ENCODE measurements around the gene EVA1B. TPM values are rescaled to one million over a fixed set of nuclear protein-coding genes. Genes with fewer than 3 reads are reported as not detected.

EVA1B gene
- total RNA-seq, 2 experiments from 2014 or later, result 5.8 to 6.5 TPM

- ATAC-seq (no peak), DNase-seq (no peak)
- H3K9me3 Mint-ChIP-seq, result no peaks in the 10 kb centered on the region
- POLR2A ChIA-PET, result interaction anchor here (1.1 to 2.8 kb wide), 4 partner anchors 10 to 211 kb away, joined by 3 to 8 read pairs (median 5); partner anchors contain the start of genes LSM10 and MAP7D1
- no peak overlapping the region for H3K4me3 Mint-ChIP-seq
- no peaks in the 10 kb centered on the region for H3K27me3 Mint-ChIP-seq
- peak overlapping the region; percentile 88 for H3K27ac Mint-ChIP-seq
- TF ChIP-seq CTCF (IDR thresholded peaks at IDR 0.05), result no peak
- intact Hi-C loops (cut with micrococcal nuclease), result no loop called here
- H3K4me1 Mint-ChIP-seq (ENCODE audit: low read depth), result peaks cover 48% of the 10 kb centered on the region
- CTCF ChIA-PET, result interaction anchor here (0.7 to 6.4 kb wide), 16 partner anchors 10 to 218 kb away, joined by 3 to 102 read pairs (median 4); partner anchors contain the start of genes EVA1B, LSM10, THRAP3 and TRAPPC3
- peaks cover 10% of the 10 kb centered on the region for H3K36me3 Mint-ChIP-seq (ENCODE audit: low read depth)
Measured at GRCh38 chr1:36367066-36367465, 43.6 kb upstream of the EVA1B start.

- peak; percentile 83 for DNase-seq
- ATAC-seq, result peak; percentile 93
- Mint-ChIP-seq H3K27me3 (no peaks in the 10 kb centered on the region), H3K36me3 (ENCODE audit: low read depth) (peaks cover 10% of the 10 kb centered on the region), H3K4me3 (no peak overlapping the region), H3K4me1 (ENCODE audit: low read depth) (peaks cover 48% of the 10 kb centered on the region), H3K27ac (peak overlapping the region; percentile 88), H3K9me3 (no peaks in the 10 kb centered on the region)
- ChIA-PET POLR2A (no interaction called here), CTCF (interaction anchor here (0.8 to 6.4 kb wide), 13 partner anchors 11 to 231 kb away, joined by 3 to 102 read pairs (median 5); partner anchors contain the start of genes EVA1B, LSM10, THRAP3 and TRAPPC3)
- TF ChIP-seq CTCF (IDR thresholded peaks at IDR 0.05), result no peak
- intact Hi-C loops (cut with micrococcal nuclease), result no loop called here
Measured at GRCh38 chr1:36366091-36366661, 42.7 kb upstream of the EVA1B start.

- Mint-ChIP-seq H3K9me3 (no peaks in the 10 kb centered on the region), H3K4me1 (ENCODE audit: low read depth) (peaks cover 47% of the 10 kb centered on the region)
- intact Hi-C loops (cut with micrococcal nuclease), result no loop called here
Measured at GRCh38 chr1:36365381-36365780, 41.9 kb upstream of the EVA1B start.

GRCh38 chr1:36359911-36360550, 36.6 kb upstream of the EVA1B start:
- peak; percentile 53 for ATAC-seq
- intact Hi-C loops (cut with micrococcal nuclease), result no loop called here
- H3K9me3 Mint-ChIP-seq, result no peaks in the 10 kb centered on the region
- DNase-seq, result no peak
- H3K36me3 Mint-ChIP-seq (ENCODE audit: low read depth), result peaks cover 12% of the 10 kb centered on the region
- POLR2A ChIA-PET, result interaction anchor here (1.2 kb wide), 1 partner anchor 37 kb away, joined by 4 read pairs; no protein-coding TSS in a partner anchor
- H3K27ac Mint-ChIP-seq, result peak overlapping the region; percentile 63
- no peaks in the 10 kb centered on the region for H3K27me3 Mint-ChIP-seq
- peaks cover 7% of the 10 kb centered on the region for H3K4me1 Mint-ChIP-seq (ENCODE audit: low read depth)
- H3K4me3 Mint-ChIP-seq, result no peak overlapping the region
- CTCF ChIA-PET, result interaction anchor here (1.0 to 13.0 kb wide), 4 partner anchors 8 to 52 kb away, joined by 4 to 102 read pairs (median 4); no protein-coding TSS in a partner anchor
- no peak for TF ChIP-seq CTCF (IDR thresholded peaks at IDR 0.05)

More at GRCh38 chr1:36365381-36365780, 41.9 kb upstream of the EVA1B start:
- peaks cover 10% of the 10 kb centered on the region for H3K36me3 Mint-ChIP-seq (ENCODE audit: low read depth)
- TF ChIP-seq CTCF (IDR thresholded peaks at IDR 0.05), result no peak
- no peaks in the 10 kb centered on the region for H3K27me3 Mint-ChIP-seq
- ChIA-PET POLR2A (no interaction called here), CTCF (interaction anchor here (1.3 to 6.4 kb wide), 5 partner anchors 10 to 54 kb away, joined by 3 to 102 read pairs (median 29); partner anchors contain the start of gene LSM10)
- H3K27ac Mint-ChIP-seq, result peak overlapping the region; percentile 88
- DNase-seq (no peak), ATAC-seq (no peak)
- no peak overlapping the region for H3K4me3 Mint-ChIP-seq

- POLR2A ChIA-PET, result no interaction called here
- intact Hi-C loops (cut with micrococcal nuclease), result no loop called here
- no peak for DNase-seq
- no peak for TF ChIP-seq CTCF (IDR thresholded peaks at IDR 0.05)
- CTCF ChIA-PET, result interaction anchor here (13.0 kb wide), 1 partner anchor 9 kb away, joined by 102 read pairs; no protein-coding TSS in a partner anchor
- Mint-ChIP-seq H3K4me1 (ENCODE audit: low read depth) (peaks cover 7% of the 10 kb centered on the region), H3K27ac (peak overlapping the region; percentile 63), H3K9me3 (no peaks in the 10 kb centered on the region), H3K4me3 (no peak overlapping the region), H3K36me3 (ENCODE audit: low read depth) (peaks cover 14% of the 10 kb centered on the region), H3K27me3 (no peaks in the 10 kb centered on the region)
- peak; percentile 10 for ATAC-seq
Measured at GRCh38 chr1:36359383-36359782, 35.9 kb upstream of the EVA1B start.

All from activated CD8-positive, alpha-beta T cell treated with anti-CD3 and anti-CD28 coated beads for 36 hours (primary cell).